Dermis blood vessel endothelial cell (primary cell): ENCODE results near the gene RAB36. TPM values are rescaled to one million over a fixed set of nuclear protein-coding genes. Genes with fewer than 3 reads are reported as not detected.

Experiments
- DNase-seq: peaks from one replicate; pipeline ENCODE4 v3.0.0; 2010
- total RNA-seq: library from RNA; depleted of rRNA; stranded (reverse); fragments of >200 nt; gene quantifications from 2 replicates; pipeline ENCODE4 v1.2.3, GENCODE V29; 2014

Gene RAB36
- total RNA-seq, 1 donor from 2014 or later, result 0.34 TPM

GRCh38 chr22:23211622-23212021, 66.3 kb downstream of the RAB36 start:
- no peak for DNase-seq

GRCh38 chr22:23212061-23213021, 67.1 kb downstream of the RAB36 start:
- no peak for DNase-seq

GRCh38 chr22:23213022-23213555, 67.8 kb downstream of the RAB36 start:
- no peak for DNase-seq

GRCh38 chr22:23213581-23214334, 68.5 kb downstream of the RAB36 start:
- DNase-seq, result peak; percentile 81

Other genes with a start within 250 kb of the RAB36 start
- gene GNAZ, start 75.0 kb upstream of the RAB36 start, total RNA-seq, result 0.37 and 0.68 TPM in 2 replicates
- gene RSPH14, start 3.5 kb upstream of the RAB36 start, total RNA-seq, result 0.17 and 0.23 TPM in 2 replicates
- gene BCR, start 35.0 kb downstream of the RAB36 start, total RNA-seq, result 186 and 288 TPM in 2 replicates